CD4-positive, alpha-beta T cell treated with Interleukin-4 for 4 hours (primary cell): ENCODE data around the gene CISD3.

ENCODE experiments used
- DNase-seq: peaks from one replicate; pipeline ENCODE4 v3.0.0-alpha.2; 2020

The CISD3 gene

GRCh38 chr17:38729368-38729885, 714 bp upstream of the CISD3 start:
- DNase-seq = no peak

GRCh38 chr17:38730526-38731379, 612 bp downstream of the CISD3 start:
- DNase-seq = no peak

- no peak for DNase-seq
These were observed 1.6 kb downstream of the CISD3 start for GRCh38 chr17:38731526-38732294.

- no peak for DNase-seq
These were observed 2.5 kb downstream of the CISD3 start for GRCh38 chr17:38732376-38733281.

GRCh38 chr17:38733282-38733981, 3.3 kb downstream of the CISD3 start:
- no peak for DNase-seq

GRCh38 chr17:38733982-38734973, 4.1 kb downstream of the CISD3 start:
- DNase-seq = no peak

- DNase-seq = peak; percentile 62
These were observed 5.2 kb downstream of the CISD3 start for GRCh38 chr17:38735161-38735997.

GRCh38 chr17:38738007-38738662, 8.0 kb downstream of the CISD3 start:
- no peak for DNase-seq

GRCh38 chr17:38738686-38739085, 8.5 kb downstream of the CISD3 start:
- DNase-seq = no peak

GRCh38 chr17:38739305-38739704, 9.2 kb downstream of the CISD3 start:
- DNase-seq = no peak

- DNase-seq = no peak
These were observed 9.9 kb downstream of the CISD3 start for GRCh38 chr17:38740044-38740443.

- no peak for DNase-seq
These were observed 10.7 kb downstream of the CISD3 start for GRCh38 chr17:38740806-38741205.

- DNase-seq = no peak
These were observed 11.3 kb downstream of the CISD3 start for GRCh38 chr17:38741461-38741860.

GRCh38 chr17:38741921-38742410, 11.8 kb downstream of the CISD3 start:
- DNase-seq = no peak

- no peak for DNase-seq
These were observed 12.5 kb downstream of the CISD3 start for GRCh38 chr17:38742411-38743308.

- no peak for DNase-seq
These were observed 13.5 kb downstream of the CISD3 start for GRCh38 chr17:38743556-38744171.

- no peak for DNase-seq
These were observed 15.4 kb downstream of the CISD3 start for GRCh38 chr17:38745545-38745944.
